ENCODE results near the gene PRKCZ.

Gene PRKCZ

GRCh38 chr1:2054560-2054959, 4.3 kb downstream of the PRKCZ start:
- no CpG with 5 or more reads among the region's 22 CpGs for WGBS (ENCODE audit: extremely low coverage, insufficient coverage, insufficient read length)

GRCh38 chr1:2055911-2056575, 5.8 kb downstream of the PRKCZ start:
- no peak overlapping the region for H3K23ac ChIP-seq (ENCODE audit: low read length)
- no peak overlapping the region for H3K4me3 ChIP-seq (ENCODE audit: low read depth, low read length)
- H3K79me2 ChIP-seq (ENCODE audit: control insufficient read depth, insufficient read depth, low read length, poor library complexity), result peaks cover 11% of the 10 kb centered on the region
- H4K8ac ChIP-seq (ENCODE audit: low read depth, low read length), result no peak overlapping the region
- no peak overlapping the region for H3K4me2 ChIP-seq (ENCODE audit: low read length)
- no CpG with 5 or more reads among the region's 29 CpGs for WGBS (ENCODE audit: extremely low coverage, insufficient coverage, insufficient read length)
- H3K9me3 ChIP-seq (ENCODE audit: insufficient read depth, low read depth, low read length), result peaks cover 2% of the 10 kb centered on the region
- H3K27me3 ChIP-seq (ENCODE audit: insufficient read depth, low read length), result peaks cover 3% of the 10 kb centered on the region
- no peak overlapping the region for H2BK12ac ChIP-seq (ENCODE audit: low read length)
- peaks cover 2% of the 10 kb centered on the region for H3K79me1 ChIP-seq (ENCODE audit: low read length)
- no peak overlapping the region for H3K27ac ChIP-seq (ENCODE audit: low read depth, low read length)
- peaks cover 14 to 20% of the 10 kb centered on the region in 2 experiments for H3K4me1 ChIP-seq (ENCODE audit: control insufficient read depth in 1 of 2, insufficient read depth in 2 of 2, low read length in 2 of 2)
- H2BK120ac ChIP-seq (ENCODE audit: insufficient read depth, low read length, poor library complexity), result no peak overlapping the region
- no peak overlapping the region for H2BK5ac ChIP-seq (ENCODE audit: low read depth, low read length, poor library complexity)
- H4K12ac ChIP-seq (ENCODE audit: low read depth, low read length), result no peak overlapping the region
- no peak overlapping the region for H3K9ac ChIP-seq (ENCODE audit: low read length)
- H3K14ac ChIP-seq (ENCODE audit: low read length), result no peak overlapping the region
- H2AK5ac ChIP-seq (ENCODE audit: low read length), result no peak overlapping the region
- H3K4ac ChIP-seq (ENCODE audit: low read depth, low read length), result no peak overlapping the region
- H3K36me3 ChIP-seq (ENCODE audit: control insufficient read depth in 1 of 2, insufficient read depth in 2 of 2, low read length in 2 of 2), result peaks cover 37 to 43% of the 10 kb centered on the region in 2 experiments
- no peak for DNase-seq
- no peak overlapping the region for H3K18ac ChIP-seq (ENCODE audit: low read length)
- no peak overlapping the region for H4K91ac ChIP-seq (ENCODE audit: low read depth, low read length)
- no peak overlapping the region for H2AFZ ChIP-seq (ENCODE audit: insufficient read depth, low read length, poor library complexity)

More at GRCh38 chr1:2054560-2054959, 4.3 kb downstream of the PRKCZ start:
- H3K79me2 ChIP-seq (ENCODE audit: control insufficient read depth, insufficient read depth, low read length, poor library complexity), result peaks cover 17% of the 10 kb centered on the region
- DNase-seq, result no peak
- peaks cover 2% of the 10 kb centered on the region for H3K9me3 ChIP-seq (ENCODE audit: insufficient read depth, low read depth, low read length)
- H4K12ac ChIP-seq (ENCODE audit: low read depth, low read length), result no peak overlapping the region
- H3K27ac ChIP-seq (ENCODE audit: low read depth, low read length), result no peak overlapping the region
- H3K18ac ChIP-seq (ENCODE audit: low read length), result no peak overlapping the region
- H2BK120ac ChIP-seq (ENCODE audit: insufficient read depth, low read length, poor library complexity), result no peak overlapping the region
- H3K14ac ChIP-seq (ENCODE audit: low read length), result no peak overlapping the region
- no peak overlapping the region for H3K4me3 ChIP-seq (ENCODE audit: low read depth, low read length)
- H4K91ac ChIP-seq (ENCODE audit: low read depth, low read length), result no peak overlapping the region
- H2BK12ac ChIP-seq (ENCODE audit: low read length), result no peak overlapping the region
- no peak overlapping the region for H3K9ac ChIP-seq (ENCODE audit: low read length)
- H4K8ac ChIP-seq (ENCODE audit: low read depth, low read length), result no peak overlapping the region
- peaks cover 12 to 16% of the 10 kb centered on the region in 2 experiments for H3K4me1 ChIP-seq (ENCODE audit: control insufficient read depth in 1 of 2, insufficient read depth in 2 of 2, low read length in 2 of 2)
- peaks cover 4% of the 10 kb centered on the region for H3K27me3 ChIP-seq (ENCODE audit: insufficient read depth, low read length)
- H3K23ac ChIP-seq (ENCODE audit: low read length), result no peak overlapping the region
- no peak overlapping the region for H2AFZ ChIP-seq (ENCODE audit: insufficient read depth, low read length, poor library complexity)
- no peak overlapping the region for H2BK5ac ChIP-seq (ENCODE audit: low read depth, low read length, poor library complexity)
- peaks cover 23 to 29% of the 10 kb centered on the region in 2 experiments for H3K36me3 ChIP-seq (ENCODE audit: control insufficient read depth in 1 of 2, insufficient read depth in 2 of 2, low read length in 2 of 2)
- no peak overlapping the region for H3K4ac ChIP-seq (ENCODE audit: low read depth, low read length)
- H2AK5ac ChIP-seq (ENCODE audit: low read length), result no peak overlapping the region
- H3K4me2 ChIP-seq (ENCODE audit: low read length), result no peak overlapping the region
- peaks cover 10% of the 10 kb centered on the region for H3K79me1 ChIP-seq (ENCODE audit: low read length)

GRCh38 chr1:2056955-2057590, 6.9 kb downstream of the PRKCZ start:
- Histone ChIP-seq H2AK5ac (ENCODE audit: low read length) (no peak overlapping the region), H2BK120ac (ENCODE audit: insufficient read depth, low read length, poor library complexity) (no peak overlapping the region), H3K27ac (ENCODE audit: low read depth, low read length) (no peak overlapping the region), H3K27me3 (ENCODE audit: insufficient read depth, low read length) (no peaks in the 10 kb centered on the region), H3K4me2 (ENCODE audit: low read length) (no peak overlapping the region), H3K9me3 (ENCODE audit: insufficient read depth, low read depth, low read length) (peaks cover 2% of the 10 kb centered on the region), H2BK12ac (ENCODE audit: low read length) (no peak overlapping the region), H3K36me3 (ENCODE audit: control insufficient read depth in 1 of 2, insufficient read depth in 2 of 2, low read length in 2 of 2) (peaks cover 43 to 51% of the 10 kb centered on the region in 2 experiments), H3K14ac (ENCODE audit: low read length) (no peak overlapping the region), H4K12ac (ENCODE audit: low read depth, low read length) (no peak overlapping the region), H3K79me1 (ENCODE audit: low read length) (no peaks in the 10 kb centered on the region), H2AFZ (ENCODE audit: insufficient read depth, low read length, poor library complexity) (no peak overlapping the region), H2BK5ac (ENCODE audit: low read depth, low read length, poor library complexity) (no peak overlapping the region), H3K4me1 (ENCODE audit: control insufficient read depth in 1 of 2, insufficient read depth in 2 of 2, low read length in 2 of 2) (peaks cover 9 to 19% of the 10 kb centered on the region in 2 experiments), H3K4me3 (ENCODE audit: low read depth, low read length) (no peak overlapping the region), H3K23ac (ENCODE audit: low read length) (no peak overlapping the region), H3K79me2 (ENCODE audit: control insufficient read depth, insufficient read depth, low read length, poor library complexity) (peaks cover 2% of the 10 kb centered on the region), H4K8ac (ENCODE audit: low read depth, low read length) (no peak overlapping the region), H3K9ac (ENCODE audit: low read length) (no peak overlapping the region), H3K18ac (ENCODE audit: low read length) (no peak overlapping the region), H4K91ac (ENCODE audit: low read depth, low read length) (no peak overlapping the region), H3K4ac (ENCODE audit: low read depth, low read length) (no peak overlapping the region)
- no CpG with 5 or more reads among the region's 25 CpGs for WGBS (ENCODE audit: extremely low coverage, insufficient coverage, insufficient read length)
- DNase-seq, result no peak

- no peak overlapping the region for H2BK120ac ChIP-seq (ENCODE audit: insufficient read depth, low read length, poor library complexity)
These were observed 9.2 kb downstream of the PRKCZ start for GRCh38 chr1:2059290-2059953.

More at GRCh38 chr1:2059290-2059953, 9.2 kb downstream of the PRKCZ start:
- H4K12ac ChIP-seq (ENCODE audit: low read depth, low read length), result no peak overlapping the region
- no peak overlapping the region for H3K4me3 ChIP-seq (ENCODE audit: low read depth, low read length)
- no peaks in the 10 kb centered on the region for H3K79me2 ChIP-seq (ENCODE audit: control insufficient read depth, insufficient read depth, low read length, poor library complexity)
- WGBS (ENCODE audit: extremely low coverage, insufficient coverage, insufficient read length), result no CpG with 5 or more reads among the region's 35 CpGs
- H3K4me2 ChIP-seq (ENCODE audit: low read length), result no peak overlapping the region
- peaks cover 2% of the 10 kb centered on the region for H3K9me3 ChIP-seq (ENCODE audit: insufficient read depth, low read depth, low read length)
- H3K27me3 ChIP-seq (ENCODE audit: insufficient read depth, low read length), result no peaks in the 10 kb centered on the region
- peaks cover 8 to 15% of the 10 kb centered on the region in 2 experiments for H3K4me1 ChIP-seq (ENCODE audit: control insufficient read depth in 1 of 2, insufficient read depth in 2 of 2, low read length in 2 of 2)
- no peak overlapping the region for H3K27ac ChIP-seq (ENCODE audit: low read depth, low read length)
- H4K91ac ChIP-seq (ENCODE audit: low read depth, low read length), result no peak overlapping the region
- no peak overlapping the region for H3K9ac ChIP-seq (ENCODE audit: low read length)
- H2AFZ ChIP-seq (ENCODE audit: insufficient read depth, low read length, poor library complexity), result no peak overlapping the region
- no peak overlapping the region for H2BK12ac ChIP-seq (ENCODE audit: low read length)
- no peak overlapping the region for H2AK5ac ChIP-seq (ENCODE audit: low read length)
- no peak overlapping the region for H3K23ac ChIP-seq (ENCODE audit: low read length)
- H3K4ac ChIP-seq (ENCODE audit: low read depth, low read length), result no peak overlapping the region
- no peak overlapping the region for H3K14ac ChIP-seq (ENCODE audit: low read length)
- no peak overlapping the region for H3K18ac ChIP-seq (ENCODE audit: low read length)
- no peak overlapping the region for H4K8ac ChIP-seq (ENCODE audit: low read depth, low read length)
- H3K36me3 ChIP-seq (ENCODE audit: control insufficient read depth in 1 of 2, insufficient read depth in 2 of 2, low read length in 2 of 2), result peaks cover 49 to 56% of the 10 kb centered on the region in 2 experiments
- H2BK5ac ChIP-seq (ENCODE audit: low read depth, low read length, poor library complexity), result no peak overlapping the region
- no peak for DNase-seq
- no peaks in the 10 kb centered on the region for H3K79me1 ChIP-seq (ENCODE audit: low read length)
